ENCODE measurements around the gene TRAK2.

DNA sequence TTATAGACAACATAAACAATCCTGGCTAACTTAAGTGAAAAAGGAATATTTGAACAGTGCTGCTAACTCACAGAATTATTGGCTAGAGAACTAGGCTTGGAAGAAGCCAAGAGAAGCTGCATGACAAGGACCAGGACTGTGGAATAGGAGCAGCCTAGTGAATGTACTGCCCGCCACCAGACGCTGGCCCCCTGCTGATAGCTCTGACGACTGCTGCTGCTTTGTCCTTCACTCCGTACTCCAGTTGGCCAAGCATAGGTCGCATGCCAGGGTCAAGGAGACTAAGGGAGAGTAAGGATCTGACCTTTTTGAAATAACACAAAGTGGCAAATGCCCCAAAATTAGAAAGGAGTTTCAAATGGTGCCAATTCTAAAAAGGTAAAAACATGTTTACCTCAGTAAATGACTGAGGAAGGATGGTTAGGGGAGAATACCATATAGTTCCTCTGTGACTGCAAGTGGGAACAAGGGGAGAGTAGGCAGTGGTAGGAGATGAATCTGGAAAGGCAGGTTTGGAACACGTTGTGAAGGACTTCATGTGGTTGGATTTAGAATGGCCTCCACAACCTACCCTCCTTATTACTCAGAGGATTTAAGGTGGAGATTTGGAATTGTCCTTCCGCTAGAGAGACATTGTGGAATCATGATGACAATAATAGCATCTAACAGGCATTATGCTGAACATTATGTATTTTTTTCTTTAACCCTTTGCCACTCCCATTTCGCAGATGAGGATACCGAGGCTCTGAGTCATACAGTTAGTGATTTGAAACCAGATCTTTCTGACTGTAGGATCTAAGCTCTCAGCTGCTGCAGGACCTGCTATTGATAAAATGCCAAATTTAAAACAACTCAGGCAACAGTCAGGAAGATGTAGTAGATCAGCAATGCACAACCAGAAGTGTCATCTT, 19.8 kb upstream of the TRAK2 start:
- TF ChIP-seq, protein P1, sequence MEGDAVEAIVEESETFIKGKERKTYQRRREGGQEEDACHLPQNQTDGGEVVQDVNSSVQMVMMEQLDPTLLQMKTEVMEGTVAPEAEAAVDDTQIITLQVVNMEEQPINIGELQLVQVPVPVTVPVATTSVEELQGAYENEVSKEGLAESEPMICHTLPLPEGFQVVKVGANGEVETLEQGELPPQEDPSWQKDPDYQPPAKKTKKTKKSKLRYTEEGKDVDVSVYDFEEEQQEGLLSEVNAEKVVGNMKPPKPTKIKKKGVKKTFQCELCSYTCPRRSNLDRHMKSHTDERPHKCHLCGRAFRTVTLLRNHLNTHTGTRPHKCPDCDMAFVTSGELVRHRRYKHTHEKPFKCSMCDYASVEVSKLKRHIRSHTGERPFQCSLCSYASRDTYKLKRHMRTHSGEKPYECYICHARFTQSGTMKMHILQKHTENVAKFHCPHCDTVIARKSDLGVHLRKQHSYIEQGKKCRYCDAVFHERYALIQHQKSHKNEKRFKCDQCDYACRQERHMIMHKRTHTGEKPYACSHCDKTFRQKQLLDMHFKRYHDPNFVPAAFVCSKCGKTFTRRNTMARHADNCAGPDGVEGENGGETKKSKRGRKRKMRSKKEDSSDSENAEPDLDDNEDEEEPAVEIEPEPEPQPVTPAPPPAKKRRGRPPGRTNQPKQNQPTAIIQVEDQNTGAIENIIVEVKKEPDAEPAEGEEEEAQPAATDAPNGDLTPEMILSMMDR (IDR thresholded peaks at IDR 0.05) = no peak
- TF ChIP-seq POLR2A (IDR thresholded peaks at IDR 0.05) = no peak
